WTC11 (cell line): Measurements from ENCODE around the gene NPFFR1.

Experiments
- CREM ChIP-seq: sonication (generic); formaldehyde crosslinking; IDR thresholded peaks from 2 replicates; pipeline ENCODE4 v1.8.1; 2022; ENCODE audit warnings: mild to moderate bottlenecking, missing genetic modification reagents, moderate library complexity
- CTCF ChIP-seq: fragments of 200-600 bp; IDR thresholded peaks from 2 replicates; pipeline ENCODE4 v1.8.0; 2022; ENCODE audit warnings: antibody characterized with exemption
- MLX ChIP-seq: sonication (generic); formaldehyde crosslinking; IDR thresholded peaks from 2 replicates; pipeline ENCODE4 v1.8.1; 2023; ENCODE audit warnings: mild to moderate bottlenecking, missing genetic modification reagents, moderate library complexity
- TCF7 ChIP-seq: sonication (generic); formaldehyde crosslinking; IDR thresholded peaks from 2 replicates; pipeline ENCODE4 v1.8.0; 2022; ENCODE audit warnings: mild to moderate bottlenecking, low read depth, missing genetic modification reagents, moderate library complexity
- TF ChIP-seq, protein P1 (sequence below): sonication (generic); formaldehyde crosslinking; IDR thresholded peaks from 2 replicates; pipeline ENCODE4 v1.8.0; 2022; ENCODE audit warnings: mild to moderate bottlenecking, missing genetic modification reagents
- TF ChIP-seq, protein P2 (sequence below): sonication (generic); formaldehyde crosslinking; IDR thresholded peaks from 2 replicates; pipeline ENCODE4 v1.8.1; 2022; ENCODE audit warnings: low read depth, mild to moderate bottlenecking, moderate library complexity, missing genetic modification reagents, borderline replicate concordance

GRCh38 chr10:70267161-70267933, 16.5 kb downstream of the NPFFR1 start:
- no peak for TF ChIP-seq CREM (CRISPR knock-in tag)
- TF ChIP-seq, protein P1, sequence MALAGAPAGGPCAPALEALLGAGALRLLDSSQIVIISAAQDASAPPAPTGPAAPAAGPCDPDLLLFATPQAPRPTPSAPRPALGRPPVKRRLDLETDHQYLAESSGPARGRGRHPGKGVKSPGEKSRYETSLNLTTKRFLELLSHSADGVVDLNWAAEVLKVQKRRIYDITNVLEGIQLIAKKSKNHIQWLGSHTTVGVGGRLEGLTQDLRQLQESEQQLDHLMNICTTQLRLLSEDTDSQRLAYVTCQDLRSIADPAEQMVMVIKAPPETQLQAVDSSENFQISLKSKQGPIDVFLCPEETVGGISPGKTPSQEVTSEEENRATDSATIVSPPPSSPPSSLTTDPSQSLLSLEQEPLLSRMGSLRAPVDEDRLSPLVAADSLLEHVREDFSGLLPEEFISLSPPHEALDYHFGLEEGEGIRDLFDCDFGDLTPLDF (CRISPR knock-in tag), result no peak
- peak; percentile 52 for TF ChIP-seq CTCF
- no peak for TF ChIP-seq TCF7 (CRISPR knock-in tag)
- TF ChIP-seq, protein P2, sequence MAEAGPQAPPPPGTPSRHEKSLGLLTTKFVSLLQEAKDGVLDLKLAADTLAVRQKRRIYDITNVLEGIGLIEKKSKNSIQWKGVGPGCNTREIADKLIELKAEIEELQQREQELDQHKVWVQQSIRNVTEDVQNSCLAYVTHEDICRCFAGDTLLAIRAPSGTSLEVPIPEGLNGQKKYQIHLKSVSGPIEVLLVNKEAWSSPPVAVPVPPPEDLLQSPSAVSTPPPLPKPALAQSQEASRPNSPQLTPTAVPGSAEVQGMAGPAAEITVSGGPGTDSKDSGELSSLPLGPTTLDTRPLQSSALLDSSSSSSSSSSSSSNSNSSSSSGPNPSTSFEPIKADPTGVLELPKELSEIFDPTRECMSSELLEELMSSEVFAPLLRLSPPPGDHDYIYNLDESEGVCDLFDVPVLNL (CRISPR knock-in tag), result no peak
- TF ChIP-seq MLX, result no peak
